Activated effector memory CD4-positive, alpha-beta T cell treated with Interleukin-2 at 50 U/mL for 16 hours (primary cell): ENCODE data around the gene CD86.
"Not testable (repeated sequence)": the region's sequence is repeated elsewhere in the genome, so short reads cannot be mapped to it uniquely, and the experiment has no call there.

Experiments used
- DNase-seq: peaks from one replicate; pipeline ENCODE4 v3.0.0-alpha.2; 2020

The CD86 gene

DNA sequence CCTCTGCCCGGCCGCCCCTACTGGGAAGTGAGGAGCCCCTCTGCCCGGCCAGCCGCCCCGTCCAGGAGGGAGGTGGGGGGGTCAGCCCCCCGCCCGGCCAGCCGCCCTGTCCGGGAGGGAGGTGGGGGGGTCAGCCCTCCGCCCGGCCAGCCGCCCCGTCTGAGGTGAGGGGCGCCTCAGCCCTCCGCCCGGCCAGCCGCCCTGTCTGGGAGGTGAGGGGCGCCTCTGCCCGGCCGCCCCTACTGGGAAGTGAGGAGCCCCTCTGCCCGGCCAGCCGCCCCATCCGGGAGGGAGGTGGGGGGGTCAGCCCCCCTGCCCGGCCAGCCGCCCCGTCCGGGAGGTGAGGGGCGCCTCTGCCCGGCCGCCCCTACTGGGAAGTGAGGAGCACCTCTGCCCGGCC, 109.8 kb downstream of the CD86 start:
- not testable (repeated sequence) for DNase-seq

DNA sequence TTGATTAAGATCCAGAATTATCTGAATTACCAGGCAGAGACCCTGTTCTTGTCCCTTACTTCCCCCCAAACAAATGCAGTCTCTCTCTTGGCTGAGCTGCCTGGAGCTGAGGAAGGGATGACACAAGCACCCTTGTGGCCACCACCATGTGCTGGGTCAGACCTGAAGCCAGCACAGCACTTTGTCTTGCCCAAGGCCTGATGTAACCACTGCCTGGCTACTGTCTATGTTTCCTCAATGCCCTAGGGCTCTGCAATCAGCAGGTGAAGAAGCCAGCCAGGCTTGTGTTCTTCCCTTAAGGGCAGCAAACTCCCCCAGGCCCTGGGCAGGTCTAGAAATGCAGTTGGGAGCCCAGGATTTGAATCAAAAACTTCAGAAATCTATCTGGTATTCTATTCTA, 112.5 kb downstream of the CD86 start:
- DNase-seq, result no peak

GRCh38 chr3:122168044-122168443, 112.9 kb downstream of the CD86 start:
- no peak for DNase-seq

- DNase-seq, result no peak
These were observed 114.7 kb downstream of the CD86 start for GRCh38 chr3:122169911-122170310.
